HG03103 (cell line): ENCODE data around the gene TM9SF4.
"Not testable (repeated sequence)": the region's sequence is repeated elsewhere in the genome, so short reads cannot be mapped to it uniquely, and the experiment has no call there.

ENCODE experiments used
- ATAC-seq: cut with Tn5 transposase; IDR thresholded peaks from one replicate; pipeline ENCODE4 v1.9.1; 2021; ENCODE audit warnings: low read depth; ENCODE audit not compliant: unreplicated experiment

TM9SF4 gene

DNA sequence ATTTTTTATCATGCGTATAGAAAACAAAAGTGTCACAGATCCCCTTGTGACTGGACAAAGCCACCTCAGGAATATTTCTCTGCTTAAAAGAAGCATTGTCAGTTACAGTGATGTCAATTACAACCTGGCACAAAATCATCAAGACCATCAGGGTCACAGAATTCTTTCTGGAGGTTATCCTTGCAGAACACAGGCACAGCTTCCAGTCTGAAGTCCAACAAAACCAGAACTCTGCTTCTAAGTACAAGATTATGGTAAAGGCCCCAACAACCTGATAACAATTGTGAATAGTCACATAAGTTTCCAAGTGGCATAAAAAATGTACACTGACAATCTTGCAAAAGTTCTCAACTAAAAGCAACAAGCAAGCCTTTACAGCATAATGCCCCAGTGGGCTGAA lies 77.0 kb downstream of the TM9SF4 start:
- ATAC-seq = no peak

DNA sequence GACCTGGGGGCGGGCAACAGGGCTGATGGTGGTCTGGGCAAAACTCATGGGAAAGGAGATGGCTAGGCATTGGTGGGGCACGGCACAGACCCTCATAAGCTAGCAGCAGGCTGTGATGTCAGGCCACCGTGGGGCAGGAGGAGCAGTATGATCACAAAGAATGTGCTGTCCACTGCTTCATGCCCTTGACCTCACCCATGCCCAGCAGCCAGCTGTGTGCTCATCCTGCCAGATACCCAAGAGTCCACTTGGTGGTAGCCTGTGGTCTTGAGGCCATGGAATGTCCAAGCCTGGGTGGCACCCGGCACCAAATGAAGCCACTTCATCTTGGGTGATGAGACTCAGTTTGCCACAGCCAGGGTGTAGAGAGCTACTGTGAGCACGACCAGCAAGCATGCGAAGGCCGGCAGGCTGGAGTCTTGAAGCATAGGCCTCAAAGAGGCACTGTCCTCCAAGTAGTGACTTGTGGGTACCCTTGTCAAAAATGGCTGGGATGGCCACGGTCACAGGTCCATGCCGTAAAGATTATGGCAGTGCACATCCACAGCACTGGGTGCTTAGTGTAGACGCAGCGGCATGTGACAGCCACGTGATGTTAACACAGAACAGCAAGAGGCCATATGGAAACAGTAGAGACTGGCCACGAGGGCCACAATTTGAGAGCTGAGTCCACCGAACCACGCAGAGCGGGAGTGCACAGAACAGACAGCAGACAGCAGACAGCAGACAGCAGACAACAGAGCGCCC lies 79.0 kb downstream of the TM9SF4 start:
- ATAC-seq = no peak

DNA sequence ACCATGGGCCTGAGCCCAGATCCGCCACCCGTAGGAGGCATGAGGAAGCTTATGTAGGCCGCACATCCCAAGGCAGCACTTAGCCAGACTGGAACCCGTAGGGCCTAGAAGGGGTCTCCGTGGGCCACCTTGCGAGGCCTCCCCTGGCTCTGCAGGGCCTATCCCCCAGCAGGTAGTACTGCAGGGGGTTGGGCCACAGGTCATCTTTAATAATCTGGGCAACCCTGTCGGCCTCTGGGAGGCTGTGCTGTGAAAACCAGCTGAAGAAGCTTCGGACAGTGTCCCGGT lies 79.6 kb downstream of the TM9SF4 start:
- ATAC-seq = no peak

DNA sequence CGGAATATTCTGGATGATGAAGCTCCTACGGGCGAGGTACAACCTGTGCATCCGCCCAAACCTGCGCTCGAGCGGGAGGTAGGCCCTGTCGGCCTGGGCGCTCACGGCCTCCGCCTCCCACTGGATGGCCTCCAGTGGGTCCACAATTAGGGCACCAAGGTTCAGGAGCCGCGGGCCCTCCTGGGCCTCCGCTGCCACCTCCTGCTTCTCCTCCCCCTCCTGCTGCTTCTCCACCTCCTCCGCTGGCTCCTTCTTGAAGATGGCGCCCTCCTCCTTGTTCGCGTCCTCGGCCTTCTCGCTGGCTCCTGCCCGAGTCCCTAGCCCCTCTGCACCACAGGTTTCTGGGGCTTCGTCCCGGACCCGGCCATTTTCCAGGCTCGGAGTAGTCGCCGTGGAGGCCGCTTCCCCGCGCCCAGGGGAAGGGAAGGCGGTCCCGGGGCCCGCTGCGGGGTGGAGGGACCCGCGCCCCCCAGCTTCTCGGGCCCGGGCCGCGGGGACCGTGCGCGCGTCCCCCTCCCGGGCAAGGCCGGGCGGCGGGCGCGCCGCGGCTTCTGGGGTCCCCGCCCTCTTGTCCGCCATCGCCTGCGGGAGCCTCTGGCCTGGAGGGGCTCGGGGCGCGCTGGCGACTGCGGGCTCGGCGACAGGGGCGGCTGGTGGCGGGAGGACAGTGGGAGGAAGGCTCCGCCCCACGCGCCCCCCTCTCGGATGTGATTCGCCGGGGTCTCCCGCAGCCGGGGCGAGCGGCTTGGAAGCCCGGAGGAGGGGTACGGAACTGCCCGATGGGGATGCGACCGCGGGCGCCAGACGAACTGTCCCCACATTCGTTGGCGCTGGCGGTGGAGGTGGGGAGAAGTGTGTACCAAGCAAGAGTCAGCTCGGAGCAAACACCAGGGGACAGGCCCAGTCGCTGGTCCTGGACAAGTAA lies 80.4 kb downstream of the TM9SF4 start:
- ATAC-seq = no peak

DNA sequence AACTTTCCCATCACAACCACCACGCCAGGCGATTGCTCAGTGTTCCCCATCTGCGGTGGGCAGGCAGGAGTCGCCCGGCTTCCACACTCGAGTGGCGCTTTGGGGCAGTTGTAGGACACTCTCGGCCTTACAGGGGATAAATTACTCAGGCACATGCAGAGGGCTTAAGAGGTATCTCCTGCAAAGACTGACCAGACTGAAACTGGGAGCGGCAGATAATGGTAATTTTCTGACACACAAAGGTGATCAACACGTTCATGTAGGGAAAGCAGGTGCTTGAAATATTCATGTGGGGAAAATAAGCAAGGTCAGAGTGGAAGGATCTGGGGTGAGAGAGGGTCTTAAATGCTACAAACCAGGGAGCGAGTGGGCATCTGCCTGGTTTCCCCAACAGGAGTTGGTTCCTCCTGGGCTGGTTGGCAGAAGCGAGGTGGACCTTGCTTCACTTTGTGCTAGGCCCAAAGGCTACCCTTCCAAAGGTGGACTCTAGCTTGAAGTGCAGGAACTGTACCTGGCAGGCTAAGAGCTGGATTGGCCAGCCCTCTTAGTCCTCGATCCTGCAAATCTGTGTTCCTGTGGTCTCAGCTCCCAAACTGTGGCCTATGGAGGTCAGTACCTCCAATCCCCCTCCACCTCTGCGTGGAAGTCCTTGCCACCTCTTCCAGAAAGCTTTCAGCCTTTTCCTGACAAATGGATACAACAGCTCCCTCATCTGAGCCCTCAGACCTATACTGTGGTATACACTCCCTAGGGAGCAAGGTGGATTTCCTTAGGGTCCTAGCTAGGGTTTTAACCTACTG lies 81.3 kb downstream of the TM9SF4 start:
- ATAC-seq = no peak

DNA sequence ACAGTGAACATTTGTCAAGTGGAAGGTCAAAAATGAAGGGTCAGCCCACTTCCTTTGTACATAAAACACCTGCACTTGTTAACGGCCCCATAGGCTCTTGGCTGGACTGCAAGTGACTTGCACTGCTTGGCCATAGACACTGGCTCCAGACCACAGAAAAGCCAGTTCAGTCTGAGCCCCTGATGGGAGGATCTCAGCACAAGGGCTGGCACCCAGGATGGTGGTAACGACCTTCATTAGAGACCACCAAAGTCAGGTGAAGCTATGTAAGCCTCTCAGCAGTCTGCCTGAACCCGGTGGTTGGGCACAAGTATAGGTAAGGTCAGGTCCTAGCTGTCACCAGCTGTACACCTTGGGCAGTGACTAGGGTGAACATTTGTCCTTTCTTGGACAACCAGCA lies 81.9 kb downstream of the TM9SF4 start:
- no peak for ATAC-seq

DNA sequence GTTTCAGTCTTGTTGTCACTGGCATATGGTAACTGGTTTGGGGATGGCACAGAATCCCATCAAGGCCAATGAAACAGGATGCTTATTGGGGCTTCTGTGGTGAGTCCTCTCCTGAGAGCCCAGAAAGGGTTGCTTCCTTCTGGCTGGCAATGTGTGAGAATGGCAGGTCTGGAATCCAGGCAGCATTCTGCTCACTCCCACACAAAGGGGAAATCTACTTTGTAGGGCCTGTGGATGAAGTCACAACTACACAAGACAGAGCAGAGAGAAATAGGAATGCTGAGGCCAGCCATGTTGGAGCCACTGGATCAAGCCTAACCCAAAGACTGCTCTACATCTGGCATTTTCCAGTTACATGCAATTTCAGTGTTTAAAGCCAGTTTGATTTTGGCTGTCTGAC lies 82.4 kb downstream of the TM9SF4 start:
- no peak for ATAC-seq

DNA sequence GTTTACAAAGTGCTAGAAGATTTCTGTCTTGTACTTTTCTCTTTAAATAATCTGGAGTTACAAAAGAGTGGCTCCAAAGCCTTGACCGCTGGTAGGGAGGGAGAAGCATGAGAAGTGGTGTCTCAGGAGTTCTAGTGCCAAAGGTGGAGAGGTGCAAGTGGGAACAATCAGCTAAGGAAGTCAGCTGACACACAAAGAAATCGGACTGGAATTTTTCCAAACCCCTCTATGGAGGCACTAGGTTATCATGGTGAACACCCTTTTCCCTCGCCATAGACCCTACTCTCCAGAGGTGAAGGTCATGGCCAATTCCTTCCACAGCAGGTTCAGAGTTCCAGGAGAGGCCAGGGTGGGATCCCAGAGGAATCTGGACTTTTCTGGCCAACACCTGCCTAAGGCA lies 83.2 kb downstream of the TM9SF4 start:
- no peak for ATAC-seq

DNA sequence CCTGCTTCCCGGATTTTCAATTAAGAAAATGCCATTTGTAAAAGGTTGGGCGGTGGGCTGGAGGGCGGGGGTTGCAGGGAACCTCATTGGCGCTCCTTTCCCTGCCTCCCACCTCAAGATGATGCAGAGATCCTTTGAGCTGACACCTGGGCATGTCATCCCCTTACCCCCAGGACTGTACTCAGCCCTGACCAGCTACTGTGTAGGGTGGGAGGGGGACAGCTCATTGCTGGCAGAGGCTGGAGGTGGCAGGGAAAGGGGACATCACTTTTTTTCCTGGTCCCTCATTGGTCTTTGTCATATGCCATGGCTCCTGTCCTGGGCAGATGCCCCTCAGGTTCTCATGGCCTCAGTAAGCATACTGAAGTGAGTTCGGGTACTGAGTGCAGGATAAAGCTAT lies 83.8 kb downstream of the TM9SF4 start:
- not testable (repeated sequence) for ATAC-seq

DNA sequence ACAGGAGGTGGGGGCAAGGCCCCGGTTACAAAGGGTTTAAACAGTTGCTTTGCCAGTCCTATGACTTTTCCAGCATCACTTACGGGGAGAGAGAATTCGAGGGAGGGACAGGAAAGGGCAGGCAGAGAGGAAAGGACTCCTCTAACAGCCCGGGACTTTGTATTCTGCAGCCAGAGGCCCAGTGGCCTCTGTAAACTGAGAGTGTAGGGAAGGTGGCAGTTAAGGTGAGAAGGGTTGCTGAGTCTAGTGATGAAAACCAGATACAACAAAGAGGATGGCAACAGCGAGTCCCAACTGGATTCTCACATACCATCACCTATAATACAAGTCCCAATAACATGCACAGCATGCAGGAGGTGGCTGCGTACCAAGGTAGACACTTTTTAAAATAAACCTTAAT lies 84.5 kb downstream of the TM9SF4 start:
- no peak for ATAC-seq

DNA sequence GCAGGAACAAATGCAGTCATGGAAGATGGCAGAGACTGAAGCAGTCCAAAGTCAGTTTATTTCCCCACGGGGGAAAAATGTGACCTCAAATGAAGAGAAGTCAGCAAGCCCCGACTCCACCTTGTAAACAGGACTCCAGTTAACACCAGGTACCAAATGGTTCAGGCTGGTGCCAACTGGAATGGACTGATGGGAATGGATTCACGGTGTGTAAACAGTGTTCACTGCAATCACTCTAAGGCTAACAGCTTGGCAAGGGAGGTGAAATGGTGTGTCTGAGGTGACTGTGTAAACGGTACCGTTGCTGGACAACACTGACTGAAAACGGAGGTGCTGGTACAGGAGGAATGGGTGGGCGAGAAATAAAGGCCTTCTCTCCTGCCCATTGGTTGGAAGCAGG lies 86.1 kb downstream of the TM9SF4 start:
- no peak for ATAC-seq

DNA sequence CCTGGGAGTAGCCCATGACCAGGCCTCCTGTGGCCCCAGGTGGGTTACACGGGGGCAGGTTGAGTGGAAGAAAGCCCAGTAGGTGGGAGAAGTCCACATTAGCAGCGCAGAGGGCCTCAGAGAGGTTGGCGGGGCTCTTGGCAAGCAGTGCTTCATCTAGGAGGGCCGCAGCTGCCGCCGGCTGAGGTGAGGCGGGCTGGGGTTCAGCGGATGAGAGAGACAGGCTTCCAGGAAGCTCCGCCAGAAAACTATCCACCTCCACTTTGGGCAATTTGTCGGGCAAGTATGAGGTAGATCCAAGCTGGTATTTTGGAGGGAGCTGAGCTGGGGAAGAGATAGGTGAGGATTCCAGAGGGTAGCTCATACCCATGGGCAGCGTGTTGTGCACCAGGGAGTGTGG lies 87.1 kb downstream of the TM9SF4 start:
- ATAC-seq = not testable (repeated sequence)

DNA sequence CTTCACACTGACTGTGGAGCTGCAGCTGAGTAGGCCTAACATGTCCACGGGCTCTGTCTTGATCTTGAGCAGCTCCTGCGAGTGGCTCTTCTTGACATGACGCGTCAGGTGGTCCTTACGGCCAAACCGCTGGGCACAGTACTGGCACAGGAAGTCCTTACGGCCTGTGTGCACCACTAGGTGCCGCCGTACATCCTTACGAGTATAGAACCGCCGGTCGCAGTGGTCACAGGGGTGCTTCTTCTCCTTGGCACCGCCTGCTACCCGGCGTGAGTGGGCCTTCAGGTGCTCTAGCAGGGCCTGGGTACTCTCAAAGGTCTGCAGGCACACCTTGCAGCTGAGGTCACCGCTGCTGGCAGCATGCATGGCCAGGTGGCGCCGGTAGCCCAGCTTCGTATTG lies 87.6 kb downstream of the TM9SF4 start:
- ATAC-seq = not testable (repeated sequence)

DNA sequence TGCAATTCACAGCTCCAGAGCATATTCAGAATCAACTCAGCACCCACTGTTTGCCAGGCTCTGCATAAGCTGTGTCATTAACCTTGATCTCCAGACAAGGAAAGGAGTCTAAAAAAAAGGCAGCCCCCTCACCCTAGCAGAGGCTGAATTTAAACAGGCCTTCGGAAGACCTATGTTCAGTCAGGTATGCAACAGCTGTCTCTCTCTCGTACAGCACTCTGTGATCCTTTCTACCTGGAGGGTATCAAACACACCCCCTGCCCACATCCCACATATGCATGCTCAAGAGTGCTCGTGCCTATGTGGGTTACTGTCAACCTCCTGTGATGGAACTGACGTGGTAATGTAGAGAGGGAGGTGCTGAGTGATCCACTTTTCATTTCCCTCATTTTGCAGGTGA lies 89.5 kb downstream of the TM9SF4 start:
- ATAC-seq = no peak

DNA sequence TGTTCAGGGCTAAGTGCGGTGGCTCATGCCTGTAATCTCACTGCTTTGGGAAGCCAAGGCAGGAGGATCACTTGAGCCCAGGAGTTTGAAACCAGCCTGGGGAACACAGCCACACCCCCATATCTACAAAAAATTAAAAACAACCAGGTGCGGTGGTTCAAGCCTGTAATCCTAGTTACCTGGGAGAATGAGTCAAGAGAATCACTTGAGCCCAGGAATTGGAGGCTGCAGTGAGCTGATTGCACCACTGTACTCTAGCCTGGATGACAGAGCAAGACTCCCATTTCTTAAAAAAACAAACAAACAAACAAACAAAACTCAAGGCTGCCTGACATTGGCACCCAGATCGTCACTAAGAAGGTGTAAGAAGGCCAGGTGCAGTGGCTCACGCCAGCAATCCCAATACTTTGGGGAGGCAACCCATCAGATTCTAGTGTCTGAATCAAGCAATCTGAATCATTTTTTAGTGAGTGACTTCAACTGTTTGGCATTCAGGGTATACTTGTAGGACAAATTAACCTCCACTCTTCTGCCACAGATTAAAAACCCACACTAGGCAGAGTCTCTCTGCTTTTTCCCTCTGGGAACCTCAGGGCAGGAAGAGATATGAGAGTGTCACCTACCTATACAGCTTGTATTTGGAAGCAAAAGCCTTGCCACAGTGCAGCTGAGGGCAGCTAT lies 91.9 kb downstream of the TM9SF4 start:
- no peak for ATAC-seq

DNA sequence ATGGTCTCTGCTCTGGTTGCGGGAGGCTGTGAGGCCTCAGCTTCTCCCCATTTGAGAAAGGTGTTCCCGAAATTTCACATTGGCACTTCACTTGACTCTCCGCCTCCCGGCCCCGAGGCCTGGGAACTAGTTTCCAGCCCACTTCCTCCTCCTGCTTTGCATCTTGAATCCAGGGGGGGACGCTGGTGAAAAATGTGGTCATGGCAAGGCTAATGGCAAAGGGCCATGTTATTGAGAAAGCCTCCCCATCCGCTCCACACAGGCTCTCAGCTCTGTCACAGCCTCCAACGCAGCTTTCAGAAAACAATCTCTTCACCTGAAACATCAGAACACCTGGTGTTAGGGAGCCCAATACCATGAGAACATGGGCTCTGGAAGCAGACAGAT lies 92.5 kb downstream of the TM9SF4 start:
- ATAC-seq = no peak

DNA sequence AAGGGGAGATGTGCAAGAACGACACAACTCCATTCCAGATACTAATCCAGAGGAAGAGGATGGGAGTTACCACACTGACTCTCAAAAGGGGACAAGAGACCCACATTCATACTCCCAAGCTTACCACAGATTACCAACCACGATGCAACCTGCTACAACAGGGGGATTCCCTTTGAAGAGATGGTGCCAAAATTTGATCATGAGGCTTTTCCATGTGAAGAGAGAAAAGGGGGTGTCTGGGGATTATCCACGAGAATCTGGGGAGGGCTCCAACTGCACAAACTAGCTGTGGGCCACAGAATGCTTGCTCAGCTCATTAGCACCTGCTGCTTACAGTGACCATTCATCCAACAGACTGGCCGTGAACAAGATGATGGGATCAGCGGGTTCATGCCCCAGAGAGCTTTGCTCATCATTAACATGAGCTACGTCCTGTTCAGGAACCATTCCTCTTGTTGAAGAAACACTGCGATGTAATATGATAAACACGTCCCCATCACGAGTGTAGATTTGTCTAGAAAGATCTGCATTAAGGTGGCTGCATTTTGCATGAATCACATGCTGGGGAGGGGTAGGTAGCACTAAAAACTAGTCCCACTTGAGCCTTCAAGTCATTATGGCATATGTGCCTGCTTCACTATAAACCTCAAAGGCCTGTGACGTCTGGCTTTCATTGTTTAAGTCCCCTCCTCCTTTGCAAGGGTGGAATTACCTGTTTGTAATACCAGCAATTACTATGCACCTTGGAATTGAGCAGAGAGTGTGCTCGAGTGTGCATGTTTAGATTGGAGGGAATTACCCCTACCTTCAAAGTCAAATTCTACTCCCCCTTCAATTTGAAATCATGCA lies 94.1 kb downstream of the TM9SF4 start:
- no peak for ATAC-seq

DNA sequence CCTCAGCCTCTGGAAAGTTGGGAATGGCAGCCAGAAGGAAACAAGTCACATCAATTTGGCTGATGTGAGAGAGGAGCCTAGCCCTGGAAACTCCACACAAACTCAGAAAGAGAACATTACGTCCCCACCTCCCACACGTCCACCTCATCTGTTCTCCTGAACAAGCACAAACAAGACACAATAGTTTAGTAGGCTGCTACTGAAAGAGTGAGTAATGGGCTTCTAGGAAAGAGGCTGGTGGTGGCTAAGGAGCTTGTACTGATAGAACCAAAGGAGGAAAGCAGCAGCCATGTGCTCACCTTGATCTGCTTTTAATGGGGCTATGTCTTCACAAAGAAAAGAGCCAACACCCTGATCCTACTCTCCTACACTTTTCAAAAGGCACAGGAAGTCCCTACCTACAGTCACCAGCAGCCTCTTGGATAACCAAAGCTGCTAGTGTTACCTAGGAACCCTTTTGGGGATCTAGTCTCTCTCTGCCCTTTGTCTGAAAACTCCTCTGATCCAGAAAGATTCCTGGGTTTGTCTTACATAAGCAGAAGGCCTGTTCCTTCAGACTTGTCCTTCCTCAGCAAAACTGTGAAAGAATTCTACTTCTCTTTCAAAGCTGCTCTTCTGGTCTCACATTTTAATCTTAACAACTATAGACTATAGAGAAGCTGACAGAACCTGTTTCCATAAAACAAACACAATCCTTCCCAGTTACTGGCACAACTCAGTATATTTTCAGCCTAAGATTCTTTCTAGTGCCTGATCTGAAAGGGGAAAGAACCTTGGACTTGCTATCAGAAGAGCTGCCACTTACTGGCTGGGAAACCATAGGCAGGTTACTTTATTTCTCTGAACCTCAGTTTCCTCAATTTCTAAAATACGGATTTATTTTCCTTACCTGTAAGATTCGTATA lies 94.9 kb downstream of the TM9SF4 start:
- no peak for ATAC-seq
